H7 (cell line): ENCODE data around the gene SLC37A2. TPM values are rescaled to one million over a fixed set of nuclear protein-coding genes. Genes with fewer than 3 reads are reported as not detected.
A peak's percentile ranks its signal among the peaks of the same experiment; 100 is the strongest.
"Not testable (repeated sequence)": the region's sequence is repeated elsewhere in the genome, so short reads cannot be mapped to it uniquely, and the experiment has no call there.

ENCODE experiments used
- DNase-seq: peaks from one replicate; pipeline ENCODE4 v3.0.0; 2012
- H3K27me3 ChIP-seq: 2 replicates; pipeline ENCODE4 v1.6.0; 2011; ENCODE audit warnings: mild to moderate bottlenecking, low read length; ENCODE audit not compliant: control insufficient read depth, insufficient read depth
- H3K36me3 ChIP-seq: replicated peaks from 2 replicates; pipeline ENCODE4 v1.5.1; 2011; ENCODE audit warnings: low read length; ENCODE audit not compliant: control insufficient read depth, insufficient read depth
- H3K4me3 ChIP-seq: 2 replicates; pipeline ENCODE4 v1.5.1; 2011; ENCODE audit warnings: low read depth, mild to moderate bottlenecking, control low read depth, low read length, moderate library complexity; ENCODE audit not compliant: insufficient read depth
- total RNA-seq: library from RNA; depleted of rRNA; stranded (reverse); fragments of >200 nt; shearing (Covaris generic); gene quantifications from 2 replicates; pipeline ENCODE4 v1.2.3, GENCODE V29; 2014

The SLC37A2 gene
- total RNA-seq, 1 experiment from 2014 or later = 0.73 TPM

DNA sequence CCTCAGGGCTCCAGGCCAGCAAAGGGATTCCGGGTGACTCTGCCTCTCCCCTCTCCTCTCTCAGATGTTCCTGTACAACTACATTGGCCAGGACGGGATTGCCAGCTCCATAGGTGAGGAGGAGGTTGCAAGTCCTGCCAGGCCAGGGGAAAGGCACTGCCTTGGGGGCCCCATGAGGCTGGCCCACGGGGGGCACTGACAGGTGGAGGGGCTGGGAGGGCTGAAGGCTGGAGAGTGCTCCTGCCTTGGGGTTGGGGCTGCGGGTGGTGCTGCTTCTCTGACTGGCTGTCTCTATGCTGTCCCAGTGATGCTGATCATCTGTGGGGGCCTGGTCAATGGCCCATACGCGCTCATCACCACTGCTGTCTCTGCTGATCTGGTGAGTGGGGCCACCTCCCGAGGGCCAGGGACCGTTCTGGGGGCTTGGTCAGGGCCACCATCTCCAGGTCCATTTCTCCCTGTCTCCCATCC is 21.7 kb downstream of the SLC37A2 start:
- Histone ChIP-seq H3K4me3 (no peak overlapping the region), H3K36me3 (no peaks in the 10 kb centered on the region), H3K27me3 (no peaks in the 10 kb centered on the region; the same call in 1 of the 2 replicates)
- peak; percentile 32 for DNase-seq

- no peak overlapping the region for H3K4me3 ChIP-seq
- H3K36me3 ChIP-seq = no peaks in the 10 kb centered on the region
- DNase-seq = peak; percentile 88
- no peaks in the 10 kb centered on the region; the same call in 1 of the 2 replicates for H3K27me3 ChIP-seq
Observed at GRCh38 chr11:125085301-125086081, 22.4 kb downstream of the SLC37A2 start.

- no peak overlapping the region for H3K4me3 ChIP-seq
- H3K36me3 ChIP-seq = no peaks in the 10 kb centered on the region
- no peaks in the 10 kb centered on the region; the same call in 1 of the 2 replicates for H3K27me3 ChIP-seq
- DNase-seq = peak; percentile 34
Observed at GRCh38 chr11:125086633-125087296, 23.7 kb downstream of the SLC37A2 start.

DNA sequence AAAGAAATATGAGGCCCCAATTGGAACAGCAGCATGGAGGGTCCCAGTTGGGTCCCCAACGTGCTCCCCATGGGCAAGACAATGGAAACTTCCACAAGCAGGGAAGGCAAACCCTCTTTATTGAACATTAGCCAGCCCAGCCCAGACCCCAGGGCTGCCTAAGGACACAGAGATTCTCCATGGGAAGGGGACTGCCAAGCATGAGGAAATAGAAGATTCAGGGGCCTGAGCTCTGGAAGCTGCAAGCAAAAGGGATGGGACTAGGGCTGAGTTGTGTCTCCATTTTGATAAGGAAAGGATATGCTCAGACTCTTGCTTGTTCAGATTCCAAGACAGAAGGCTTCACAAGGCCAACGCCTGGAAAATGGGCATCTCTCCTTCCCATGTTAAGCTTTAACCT is 25.0 kb downstream of the SLC37A2 start:
- Histone ChIP-seq H3K27me3 (no peaks in the 10 kb centered on the region), H3K4me3 (no peak overlapping the region), H3K36me3 (no peaks in the 10 kb centered on the region)
- DNase-seq = no peak

- Histone ChIP-seq H3K27me3 (no peaks in the 10 kb centered on the region), H3K36me3 (no peaks in the 10 kb centered on the region), H3K4me3 (no peak overlapping the region)
- DNase-seq = no peak
Observed at GRCh38 chr11:125088576-125089455, 25.7 kb downstream of the SLC37A2 start.

DNA sequence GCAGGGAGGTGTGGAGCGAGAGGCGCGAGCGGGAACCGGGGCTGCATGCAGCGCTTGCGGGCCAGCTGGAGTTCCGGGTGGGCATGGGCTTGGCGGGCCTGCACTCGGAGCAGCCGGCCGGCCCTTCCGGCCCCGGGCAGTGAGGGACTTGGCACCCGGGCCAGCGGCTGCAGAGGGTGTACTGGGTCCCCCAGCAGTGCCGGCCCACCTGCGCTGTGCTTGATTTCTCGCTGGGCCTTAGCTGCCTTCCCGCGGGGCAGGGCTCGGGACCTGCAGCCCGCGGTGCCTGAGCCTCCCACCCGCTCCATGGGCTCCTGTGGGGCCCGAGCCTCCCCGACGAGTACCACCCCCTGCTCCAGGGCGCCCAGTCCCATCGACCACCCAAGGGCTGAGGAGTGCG is 26.4 kb downstream of the SLC37A2 start:
- H3K36me3 ChIP-seq, H3K4me3 ChIP-seq, DNase-seq, H3K27me3 ChIP-seq: not testable (repeated sequence)

DNA sequence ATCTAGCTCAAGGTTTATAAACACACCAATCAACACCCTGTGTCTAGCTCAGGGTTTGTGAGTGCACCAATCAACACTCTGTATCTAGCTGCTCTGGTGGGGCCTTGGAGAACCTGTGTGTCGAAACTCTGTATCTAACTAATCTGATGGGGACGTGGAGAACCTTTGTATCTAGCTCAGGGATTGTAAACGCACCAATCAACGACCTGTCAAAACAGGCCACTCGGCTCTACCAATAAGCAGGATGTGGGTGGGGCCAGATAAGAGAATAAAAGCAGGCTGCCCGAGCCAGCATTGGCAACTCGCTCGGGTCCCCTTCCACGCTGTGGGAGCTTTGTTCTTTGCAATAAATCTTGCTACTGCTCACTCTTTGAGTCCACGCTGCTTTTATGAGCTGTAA is 27.0 kb downstream of the SLC37A2 start:
- H3K27me3 ChIP-seq, H3K36me3 ChIP-seq, H3K4me3 ChIP-seq, DNase-seq: not testable (repeated sequence)

GRCh38 chr11:125090816-125091215 is 27.7 kb downstream of the SLC37A2 start:
- H3K36me3 ChIP-seq = no peaks in the 10 kb centered on the region
- no peak for DNase-seq
- H3K27me3 ChIP-seq = no peaks in the 10 kb centered on the region
- no peak overlapping the region for H3K4me3 ChIP-seq

DNA sequence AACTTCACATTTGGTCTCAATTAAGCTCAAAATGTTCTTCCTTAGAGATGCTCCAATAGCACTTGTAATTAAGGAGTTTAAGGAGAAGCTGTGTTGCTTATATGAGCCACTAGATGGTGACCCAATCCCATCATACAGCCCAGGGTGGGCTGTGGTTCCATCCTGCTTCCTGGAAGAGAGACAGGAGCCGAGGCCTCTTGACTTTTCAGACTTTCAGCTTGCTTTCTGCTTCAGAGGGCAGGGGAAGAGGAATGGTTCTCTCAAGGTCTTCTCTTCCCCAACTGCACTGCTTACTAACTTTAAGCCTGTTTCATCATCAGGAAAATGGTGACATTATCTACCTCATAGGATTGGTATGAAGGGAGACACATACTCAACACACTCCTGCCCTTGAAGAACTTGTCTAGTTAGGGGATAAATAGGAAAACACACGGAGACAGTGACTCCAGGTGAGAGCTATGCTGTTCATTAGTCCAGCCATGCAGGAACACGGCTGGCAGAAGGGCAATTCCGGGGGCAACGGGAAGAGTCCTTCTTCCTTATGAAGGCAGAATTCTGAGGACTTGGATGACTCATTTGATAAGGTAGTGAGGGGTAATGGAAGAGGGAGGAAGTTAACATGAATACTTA is 28.3 kb downstream of the SLC37A2 start:
- Histone ChIP-seq H3K4me3 (no peak overlapping the region), H3K27me3 (no peaks in the 10 kb centered on the region), H3K36me3 (no peaks in the 10 kb centered on the region)
- peak; percentile 91 for DNase-seq

- H3K36me3 ChIP-seq = no peaks in the 10 kb centered on the region
- no peaks in the 10 kb centered on the region for H3K27me3 ChIP-seq
- DNase-seq = peak; percentile 43
- H3K4me3 ChIP-seq = no peak overlapping the region
Observed at GRCh38 chr11:125091877-125092664, 29.0 kb downstream of the SLC37A2 start.

DNA sequence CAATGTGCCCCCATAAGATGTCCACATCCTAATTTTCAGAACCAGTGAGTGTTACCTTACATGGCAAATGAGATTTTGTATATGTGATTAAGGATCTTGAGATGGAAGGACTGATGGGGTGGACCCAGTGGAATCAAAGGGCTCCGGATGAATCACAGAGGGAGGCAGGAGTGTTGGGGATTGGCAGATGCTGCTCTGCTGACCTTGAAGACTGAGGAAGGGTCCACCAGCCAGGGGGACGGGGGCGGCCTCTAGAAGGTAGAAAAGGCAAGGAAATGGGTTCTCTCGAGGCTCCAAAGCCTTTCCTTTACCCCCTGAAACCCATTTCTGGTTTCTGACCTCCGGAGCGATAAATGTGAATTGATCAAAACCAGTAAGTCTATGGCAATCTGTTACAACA is 29.6 kb downstream of the SLC37A2 start:
- peak; percentile 30 for DNase-seq
- H3K27me3 ChIP-seq = no peaks in the 10 kb centered on the region
- H3K4me3 ChIP-seq = no peak overlapping the region
- H3K36me3 ChIP-seq = peaks cover 3% of the 10 kb centered on the region

DNA sequence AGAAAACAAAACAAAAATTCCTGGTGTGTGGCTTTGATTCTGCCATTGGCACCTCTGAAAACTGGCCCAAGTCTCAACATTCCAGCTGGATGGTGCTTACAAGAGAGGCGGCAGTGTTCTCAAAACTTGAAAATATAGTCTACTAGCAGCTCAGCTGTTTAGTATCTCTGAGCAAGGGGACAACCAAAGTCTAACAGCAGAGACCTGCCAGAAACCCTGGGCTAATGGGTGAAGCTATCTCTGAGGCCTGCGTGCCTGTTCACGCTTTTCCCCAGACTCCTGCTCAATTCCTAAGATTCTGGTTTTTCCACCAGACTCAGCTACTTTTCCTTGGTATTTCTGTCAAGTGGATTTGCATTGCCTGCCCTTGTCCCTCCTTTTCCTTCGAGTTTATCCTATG is 30.4 kb downstream of the SLC37A2 start:
- Histone ChIP-seq H3K4me3 (no peak overlapping the region), H3K36me3 (peaks cover 3% of the 10 kb centered on the region), H3K27me3 (no peaks in the 10 kb centered on the region)
- DNase-seq = no peak

GRCh38 chr11:125094731-125095130 is 31.6 kb downstream of the SLC37A2 start:
- Histone ChIP-seq H3K4me3 (no peak overlapping the region), H3K36me3 (peaks cover 3% of the 10 kb centered on the region), H3K27me3 (no peaks in the 10 kb centered on the region)
- no peak for DNase-seq
